ENCODE data around the gene ARHGAP15.
A peak's percentile ranks its signal among the peaks of the same experiment; 100 is the strongest.

Gene ARHGAP15

GRCh38 chr2:143473820-143474219 is 344.6 kb downstream of the ARHGAP15 start:
- no peak overlapping the region for H3K4me3 ChIP-seq (ENCODE audit: low read depth, low read length)
- DNase-seq (ENCODE audit: low read depth), result no peak
- TF ChIP-seq CTCF (conservative IDR thresholded peaks at IDR 0.05; ENCODE audit: low read depth, low read length), result no peak

GRCh38 chr2:143474586-143474985 is 345.4 kb downstream of the ARHGAP15 start:
- TF ChIP-seq CTCF (conservative IDR thresholded peaks at IDR 0.05; ENCODE audit: low read depth, low read length), result no peak

GRCh38 chr2:143475041-143475776 is 346.0 kb downstream of the ARHGAP15 start:
- no peak overlapping the region for H3K4me3 ChIP-seq (ENCODE audit: low read depth, low read length)
- no peak for TF ChIP-seq CTCF (conservative IDR thresholded peaks at IDR 0.05; ENCODE audit: low read depth, low read length)
- no peak for DNase-seq (ENCODE audit: low read depth)

More at GRCh38 chr2:143474586-143474985, 345.4 kb downstream of the ARHGAP15 start:
- DNase-seq (ENCODE audit: low read depth), result no peak
- H3K4me3 ChIP-seq (ENCODE audit: low read depth, low read length), result no peak overlapping the region

- no peak overlapping the region for H3K4me3 ChIP-seq (ENCODE audit: low read depth, low read length)
- no peak for TF ChIP-seq CTCF (conservative IDR thresholded peaks at IDR 0.05; ENCODE audit: low read depth, low read length)
These were observed 347.3 kb downstream of the ARHGAP15 start for GRCh38 chr2:143476336-143477087.

GRCh38 chr2:143477714-143478443 is 348.7 kb downstream of the ARHGAP15 start:
- no peak overlapping the region for H3K4me3 ChIP-seq (ENCODE audit: low read depth, low read length)
- no peak for TF ChIP-seq CTCF (conservative IDR thresholded peaks at IDR 0.05; ENCODE audit: low read depth, low read length)
- DNase-seq (ENCODE audit: low read depth), result no peak

More at GRCh38 chr2:143476336-143477087, 347.3 kb downstream of the ARHGAP15 start:
- peak; percentile 45 for DNase-seq (ENCODE audit: low read depth)

GRCh38 chr2:143480086-143480485 is 350.9 kb downstream of the ARHGAP15 start:
- DNase-seq (ENCODE audit: low read depth), result no peak
- TF ChIP-seq CTCF (conservative IDR thresholded peaks at IDR 0.05; ENCODE audit: low read depth, low read length), result no peak
- H3K4me3 ChIP-seq (ENCODE audit: low read depth, low read length), result no peak overlapping the region

Measured in choroid plexus epithelial cell (primary cell).